Cardiac fibroblast (primary cell): ENCODE data around the gene NUP93.

Experiments
- DNase-seq, 2 donors: peaks; one replicate each; pipeline versions ENCODE4 v3.0.0 to v3.0.0-alpha.2; 2010; ENCODE audit warnings: low read depth in 2 of 2
- H3K4me3 ChIP-seq, 2 donors: replicated peaks in 1 of 2; 1 replicate in 1 of 2; 2 replicates in 1 of 2; pipeline ENCODE4 v1.5.1; 2011; ENCODE audit warnings: low read depth in 2 of 2, low read length in 2 of 2, mild to moderate bottlenecking in 2 of 2, moderate library complexity in 1 of 2
- TF ChIP-seq, protein P1 (sequence below): IDR thresholded peaks from one replicate; pipeline ENCODE4 v1.5.1; 2011; ENCODE audit warnings: low read depth, mild to moderate bottlenecking, low read length, inconsistent platforms

Gene NUP93

DNA sequence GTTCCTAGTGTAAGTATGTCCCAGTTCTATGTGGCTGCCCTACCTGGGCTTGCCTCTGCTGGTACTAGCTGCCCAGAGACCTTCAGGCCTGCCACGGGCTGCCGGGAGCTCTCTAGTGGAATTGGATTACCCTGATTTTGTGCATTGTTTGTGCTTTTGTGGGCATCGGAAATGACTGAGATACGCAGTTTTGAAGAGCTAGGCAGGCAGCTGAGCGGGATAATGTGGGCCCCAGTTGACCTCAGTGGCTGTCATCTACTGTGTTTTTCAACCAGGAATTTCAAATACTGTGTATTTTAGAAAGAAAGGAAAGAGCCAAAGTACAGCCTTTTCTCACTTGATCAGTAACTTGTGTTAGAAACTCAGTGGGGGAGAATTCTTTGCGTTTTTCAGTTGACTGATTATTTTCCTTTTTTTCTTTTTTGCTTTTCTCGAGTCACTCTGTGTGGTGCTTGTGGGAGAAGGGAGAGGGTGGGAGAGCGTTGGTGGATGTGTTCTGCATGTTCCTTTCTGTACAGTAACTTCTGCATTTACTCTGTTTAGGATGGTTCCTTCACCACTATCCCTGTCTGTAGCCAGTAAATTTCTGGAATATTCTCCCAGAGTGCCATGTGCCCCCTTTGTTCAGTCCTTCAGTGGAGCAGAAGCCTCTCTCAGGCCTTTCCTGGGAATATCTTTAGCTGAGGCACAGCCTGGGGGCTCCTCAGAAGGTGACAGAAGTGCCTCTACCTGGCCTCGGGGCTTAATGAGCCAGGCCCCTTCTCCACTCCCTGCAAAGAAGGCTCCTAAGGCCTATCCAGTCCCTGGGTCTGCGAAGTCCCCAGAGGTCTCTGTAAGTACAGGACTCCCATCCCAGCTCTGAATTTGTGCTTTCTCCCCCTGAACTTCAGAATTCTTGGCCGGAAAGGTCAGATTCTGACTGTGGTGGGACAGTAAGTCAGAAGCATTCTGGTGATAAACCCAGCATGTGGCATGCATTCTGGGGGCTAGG, 120.1 kb downstream of the NUP93 start:
- H3K4me3 ChIP-seq = no peak overlapping the region
- TF ChIP-seq, protein P1, sequence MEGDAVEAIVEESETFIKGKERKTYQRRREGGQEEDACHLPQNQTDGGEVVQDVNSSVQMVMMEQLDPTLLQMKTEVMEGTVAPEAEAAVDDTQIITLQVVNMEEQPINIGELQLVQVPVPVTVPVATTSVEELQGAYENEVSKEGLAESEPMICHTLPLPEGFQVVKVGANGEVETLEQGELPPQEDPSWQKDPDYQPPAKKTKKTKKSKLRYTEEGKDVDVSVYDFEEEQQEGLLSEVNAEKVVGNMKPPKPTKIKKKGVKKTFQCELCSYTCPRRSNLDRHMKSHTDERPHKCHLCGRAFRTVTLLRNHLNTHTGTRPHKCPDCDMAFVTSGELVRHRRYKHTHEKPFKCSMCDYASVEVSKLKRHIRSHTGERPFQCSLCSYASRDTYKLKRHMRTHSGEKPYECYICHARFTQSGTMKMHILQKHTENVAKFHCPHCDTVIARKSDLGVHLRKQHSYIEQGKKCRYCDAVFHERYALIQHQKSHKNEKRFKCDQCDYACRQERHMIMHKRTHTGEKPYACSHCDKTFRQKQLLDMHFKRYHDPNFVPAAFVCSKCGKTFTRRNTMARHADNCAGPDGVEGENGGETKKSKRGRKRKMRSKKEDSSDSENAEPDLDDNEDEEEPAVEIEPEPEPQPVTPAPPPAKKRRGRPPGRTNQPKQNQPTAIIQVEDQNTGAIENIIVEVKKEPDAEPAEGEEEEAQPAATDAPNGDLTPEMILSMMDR = no peak
- DNase-seq = peak in 1 of 2 donors; percentile 59

GRCh38 chr16:56851671-56852400, 121.9 kb downstream of the NUP93 start:
- TF ChIP-seq, protein P1 = peak; percentile 67
- no peak overlapping the region for H3K4me3 ChIP-seq
- peak; percentile 52 to 53 for DNase-seq

DNA sequence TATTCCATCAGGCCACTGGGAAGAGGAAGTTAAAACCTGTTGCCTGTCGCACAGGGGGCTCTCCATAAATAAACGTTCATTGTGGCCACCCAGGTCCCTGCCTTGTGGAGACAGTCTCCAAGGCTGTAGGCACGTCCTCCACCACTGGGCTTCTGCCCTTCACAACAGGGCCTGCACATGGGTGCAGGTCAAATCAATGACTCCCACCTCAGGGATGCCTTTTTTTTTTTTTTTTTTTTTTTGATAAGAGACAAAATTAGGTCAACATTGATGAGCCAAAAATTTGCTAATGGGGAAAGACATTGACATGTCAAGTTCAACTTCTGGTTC, 122.4 kb downstream of the NUP93 start:
- no peak for DNase-seq

GRCh38 chr16:56852968-56853367, 123.0 kb downstream of the NUP93 start:
- no peak overlapping the region for H3K4me3 ChIP-seq
- no peak for DNase-seq
- TF ChIP-seq, protein P1 = no peak

More for the DNA sequence above, 122.4 kb downstream of the NUP93 start:
- TF ChIP-seq, protein P1 = no peak
- no peak overlapping the region for H3K4me3 ChIP-seq

- DNase-seq = no peak
- no peak overlapping the region for H3K4me3 ChIP-seq
- TF ChIP-seq, protein P1 = no peak
Measured at GRCh38 chr16:56855201-56855600, 125.3 kb downstream of the NUP93 start.

- TF ChIP-seq, protein P1 = no peak
- no peak overlapping the region for H3K4me3 ChIP-seq
- DNase-seq = no peak
Measured at GRCh38 chr16:56855946-56856345, 126.0 kb downstream of the NUP93 start.
